Neuronal stem cell (in vitro differentiated cells): ENCODE results near the gene TEKT3.

Experiments used
- DNase-seq: peaks from one replicate; pipeline ENCODE4 v3.0.0-alpha.2; 2013; ENCODE audit warnings: low spot score
- H2AFZ ChIP-seq: one replicate; pipeline ENCODE4 v1.6.1; 2013; ENCODE audit warnings: mild to moderate bottlenecking, low read length, inconsistent platforms
- H2AK5ac ChIP-seq: 2 replicates; pipeline ENCODE4 v1.6.1; 2013; ENCODE audit warnings: low read depth, mild to moderate bottlenecking, inconsistent platforms, low read length, moderate library complexity, mixed read lengths
- H2BK120ac ChIP-seq: 2 replicates; pipeline ENCODE4 v1.6.1; 2013; ENCODE audit warnings: low read depth, mild to moderate bottlenecking, inconsistent platforms, low read length, moderate library complexity, mixed read lengths
- H2BK12ac ChIP-seq: one replicate; pipeline ENCODE4 v1.6.1; 2013; ENCODE audit warnings: low read length, inconsistent platforms
- H2BK15ac ChIP-seq: 2 replicates; pipeline ENCODE4 v1.6.1; 2013; ENCODE audit warnings: mild to moderate bottlenecking, low read length, inconsistent platforms, mixed read lengths
- H2BK5ac ChIP-seq: one replicate; pipeline ENCODE4 v1.6.1; 2013; ENCODE audit warnings: inconsistent platforms, mild to moderate bottlenecking, low read length, moderate library complexity
- H3K14ac ChIP-seq: one replicate; pipeline ENCODE4 v1.6.1; 2013; ENCODE audit warnings: low read length, inconsistent platforms
- H3K18ac ChIP-seq: 2 replicates; pipeline ENCODE4 v1.6.1; 2013; ENCODE audit warnings: low read length, inconsistent platforms
- H3K23ac ChIP-seq: 2 replicates; pipeline ENCODE4 v1.6.1; 2013; ENCODE audit warnings: low read depth, mild to moderate bottlenecking, mixed read lengths, low read length, inconsistent platforms; ENCODE audit not compliant: poor library complexity
- H3K27ac ChIP-seq: replicated peaks from 3 replicates; pipeline ENCODE4 v1.5.1; 2013; ENCODE audit warnings: low read length, inconsistent platforms
- H3K27me3 ChIP-seq, 3 experiments: 2 replicates each; pipeline ENCODE4 v1.6.1; 2013; ENCODE audit warnings: low read length in 3 of 3, mild to moderate bottlenecking in 2 of 3, inconsistent platforms in 1 of 3, low read depth in 1 of 3, mixed read lengths in 1 of 3, moderate library complexity in 1 of 3; ENCODE audit not compliant: control insufficient read depth in 3 of 3, insufficient read depth in 3 of 3
- H3K36me3 ChIP-seq, 2 donors: replicated peaks in 1 of 2; 2 replicates each; pipeline ENCODE4 v1.6.1; 2013; ENCODE audit warnings: low read length in 2 of 2; ENCODE audit not compliant: control insufficient read depth in 2 of 2, insufficient read depth in 2 of 2
- H3K4ac ChIP-seq: 2 replicates; pipeline ENCODE4 v1.6.1; 2013; ENCODE audit warnings: inconsistent platforms, mild to moderate bottlenecking, low read length, moderate library complexity
- H3K4me1 ChIP-seq, 2 donors: 1 replicate in 1 of 2; 2 replicates in 1 of 2; pipeline ENCODE4 v1.6.1; 2013; ENCODE audit warnings: low read length in 2 of 2, low read depth in 1 of 2; ENCODE audit not compliant: control insufficient read depth in 2 of 2, insufficient read depth in 1 of 2
- H3K4me2 ChIP-seq: one replicate; pipeline ENCODE4 v1.6.1; 2013; ENCODE audit warnings: mild to moderate bottlenecking, low read length, inconsistent platforms; ENCODE audit not compliant: insufficient read depth, poor library complexity, severe bottlenecking
- H3K4me3 ChIP-seq, 2 donors: 2 replicates each; pipeline ENCODE4 v1.5.1; 2013; ENCODE audit warnings: low read length in 2 of 2, mild to moderate bottlenecking in 2 of 2, inconsistent platforms in 1 of 2, moderate library complexity in 1 of 2
- H3K79me1 ChIP-seq: one replicate; pipeline ENCODE4 v1.6.1; 2013; ENCODE audit warnings: low read depth, mild to moderate bottlenecking, inconsistent platforms, low read length, moderate library complexity
- H3K9ac ChIP-seq: one replicate; pipeline ENCODE4 v1.6.1; 2013; ENCODE audit warnings: mild to moderate bottlenecking, low read depth, low read length, inconsistent platforms; ENCODE audit not compliant: poor library complexity
- H3K9me3 ChIP-seq, 2 donors: replicated peaks in 1 of 2; 2 replicates each; pipeline versions ENCODE3 to v1.6.1; 2013; ENCODE audit warnings: low read length in 2 of 2, mild to moderate bottlenecking in 2 of 2, inconsistent platforms in 1 of 2, low read depth in 1 of 2, mixed read lengths in 1 of 2, moderate library complexity in 1 of 2; ENCODE audit not compliant: control insufficient read depth in 2 of 2, insufficient read depth in 1 of 2
- H4K8ac ChIP-seq: one replicate; pipeline ENCODE4 v1.6.1; 2013; ENCODE audit warnings: low read depth, mild to moderate bottlenecking, inconsistent platforms, low read length, moderate library complexity
- H4K91ac ChIP-seq: one replicate; pipeline ENCODE4 v1.6.1; 2013; ENCODE audit warnings: low read length, low read depth, mild to moderate bottlenecking, inconsistent platforms; ENCODE audit not compliant: poor library complexity
- WGBS, 2 donors: extraction: QIAGEN DNeasy Blood & Tissue Kit; methylation state at CpG; one replicate each; pipeline ENCODE4 v1.1.7; 2013; ENCODE audit warnings: missing lambda C conversion rate in 2 of 2, mixed read lengths in 1 of 2; ENCODE audit not compliant: insufficient read length in 2 of 2, insufficient replicate concordance in 1 of 2; ENCODE audit errors: extremely low coverage in 2 of 2; 5-methylcytosine and 5-hydroxymethylcytosine counted together

TEKT3 gene

GRCh38 chr17:15371376-15372130, 30.2 kb upstream of the TEKT3 start:
- Histone ChIP-seq H3K27me3 (no peaks in the 10 kb centered on the region), H3K9me3 (no peaks in the 10 kb centered on the region), H3K23ac (no peak overlapping the region), H3K4me2 (no peak overlapping the region), H3K27ac (no peak overlapping the region), H2BK15ac (no peak overlapping the region), H3K9ac (no peak overlapping the region), H3K18ac (no peak overlapping the region), H2AK5ac (no peak overlapping the region), H2BK120ac (no peak overlapping the region), H3K4me1 (peaks cover 0 to 2% of the 10 kb centered on the region in 2 donors), H4K8ac (no peak overlapping the region), H3K79me1 (no peaks in the 10 kb centered on the region), H3K36me3 (no peaks in the 10 kb centered on the region), H2AFZ (no peak overlapping the region), H2BK5ac (no peak overlapping the region), H2BK12ac (no peak overlapping the region), H3K4me3 (no peak overlapping the region), H3K4ac (no peak overlapping the region), H3K14ac (no peak overlapping the region), H4K91ac (no peak overlapping the region)
- DNase-seq: no peak
- no CpG with 5 or more reads among the region's 9 CpGs for WGBS, 2 donors

- Histone ChIP-seq H3K9ac (no peak overlapping the region), H3K4me1 (peaks cover 0 to 2% of the 10 kb centered on the region in 2 donors), H2AFZ (no peak overlapping the region), H2BK12ac (no peak overlapping the region), H3K4me2 (no peak overlapping the region), H3K9me3 (no peaks in the 10 kb centered on the region), H4K8ac (no peak overlapping the region), H3K18ac (no peak overlapping the region), H3K79me1 (peaks cover 2% of the 10 kb centered on the region), H2BK15ac (no peak overlapping the region), H3K4ac (no peak overlapping the region), H3K23ac (no peak overlapping the region), H2AK5ac (no peak overlapping the region), H2BK120ac (no peak overlapping the region), H3K14ac (no peak overlapping the region), H3K27me3 (no peaks in the 10 kb centered on the region), H3K4me3 (no peak overlapping the region), H3K27ac (no peak overlapping the region), H3K36me3 (no peaks in the 10 kb centered on the region), H4K91ac (no peak overlapping the region), H2BK5ac (no peak overlapping the region)
- WGBS, 2 donors: no CpG with 5 or more reads among the region's 2 CpGs
- DNase-seq: no peak
These were observed 27.2 kb upstream of the TEKT3 start for GRCh38 chr17:15368600-15368999.

- H3K23ac ChIP-seq: no peak overlapping the region
- H3K9me3 ChIP-seq: no peaks in the 10 kb centered on the region
- no peaks in the 10 kb centered on the region for H3K36me3 ChIP-seq
- no peak overlapping the region for H2AK5ac ChIP-seq
- H4K8ac ChIP-seq: no peak overlapping the region
- no peak overlapping the region for H3K4me2 ChIP-seq
- peaks cover under 1 to 2% of the 10 kb centered on the region in 2 donors for H3K4me1 ChIP-seq
- no peak overlapping the region for H3K27ac ChIP-seq
- no peak overlapping the region for H3K18ac ChIP-seq
- no CpG with 5 or more reads among the region's 4 CpGs for WGBS, 2 donors
- no peak overlapping the region for H2BK120ac ChIP-seq
- no peak overlapping the region for H2AFZ ChIP-seq
- H2BK5ac ChIP-seq: no peak overlapping the region
- no peak overlapping the region for H3K4ac ChIP-seq
- H4K91ac ChIP-seq: no peak overlapping the region
- H3K14ac ChIP-seq: no peak overlapping the region
- no peaks in the 10 kb centered on the region for H3K27me3 ChIP-seq
- no peak overlapping the region for H3K9ac ChIP-seq
- no peak for DNase-seq
- H2BK12ac ChIP-seq: no peak overlapping the region
- H3K79me1 ChIP-seq: peaks cover 2% of the 10 kb centered on the region
- no peak overlapping the region for H3K4me3 ChIP-seq
- no peak overlapping the region for H2BK15ac ChIP-seq
These were observed 24.6 kb upstream of the TEKT3 start for GRCh38 chr17:15366026-15366425.

- no peak overlapping the region for H3K14ac ChIP-seq
- H2BK5ac ChIP-seq: no peak overlapping the region
- no peak overlapping the region for H2BK15ac ChIP-seq
- H3K4me3 ChIP-seq: no peak overlapping the region
- no peaks in the 10 kb centered on the region for H3K27me3 ChIP-seq
- H2AFZ ChIP-seq: no peak overlapping the region
- H3K36me3 ChIP-seq: no peaks in the 10 kb centered on the region
- H3K18ac ChIP-seq: no peak overlapping the region
- no peak for DNase-seq
- no peak overlapping the region for H3K4ac ChIP-seq
- H3K23ac ChIP-seq: no peak overlapping the region
- no peak overlapping the region for H3K27ac ChIP-seq
- no peaks in the 10 kb centered on the region for H3K9me3 ChIP-seq
- no peak overlapping the region for H4K8ac ChIP-seq
- peaks cover 2% of the 10 kb centered on the region for H3K79me1 ChIP-seq
- no CpG with 5 or more reads among the region's 3 CpGs for WGBS, 2 donors
- no peak overlapping the region for H2BK120ac ChIP-seq
- H4K91ac ChIP-seq: no peak overlapping the region
- peaks cover 0 to 2% of the 10 kb centered on the region in 2 donors for H3K4me1 ChIP-seq
- no peak overlapping the region for H2AK5ac ChIP-seq
- no peak overlapping the region for H2BK12ac ChIP-seq
- H3K4me2 ChIP-seq: no peak overlapping the region
- no peak overlapping the region for H3K9ac ChIP-seq
These were observed 23.2 kb upstream of the TEKT3 start for GRCh38 chr17:15364615-15365014.
